Ishikawa (cell line): ENCODE measurements around the gene ZBTB16.

Experiments
- CEBPB ChIP-seq: IDR thresholded peaks from 2 replicates; pipeline ENCODE4 v1.6.1; 2012
- CREB1 ChIP-seq: IDR thresholded peaks from 2 replicates; pipeline ENCODE4 v1.6.1; 2012; ENCODE audit warnings: low read depth
- EGR1 ChIP-seq: IDR thresholded peaks from 2 replicates; pipeline ENCODE4 v1.6.1; 2012
- EP300 ChIP-seq: IDR thresholded peaks from 2 replicates; pipeline ENCODE4 v1.6.1; 2012; ENCODE audit warnings: borderline replicate concordance
- FOXM1 ChIP-seq: IDR thresholded peaks from 2 replicates; pipeline ENCODE4 v1.6.1; 2012; ENCODE audit warnings: low read depth, borderline replicate concordance
- NFIC ChIP-seq: IDR thresholded peaks from 2 replicates; pipeline ENCODE4 v1.6.1; 2012
- RAD21 ChIP-seq: IDR thresholded peaks from 2 replicates; pipeline ENCODE4 v1.6.1; 2012; ENCODE audit warnings: low read depth
- TAF1 ChIP-seq: IDR thresholded peaks from 2 replicates; pipeline ENCODE4 v1.6.1; 2012; ENCODE audit warnings: low read depth, mild to moderate bottlenecking
- TCF12 ChIP-seq: IDR thresholded peaks from 2 replicates; pipeline ENCODE4 v1.6.1; 2012; ENCODE audit warnings: low read depth
- TEAD4 ChIP-seq: IDR thresholded peaks from 2 replicates; pipeline ENCODE4 v1.6.1; 2012
- YY1 ChIP-seq: IDR thresholded peaks from 2 replicates; pipeline ENCODE4 v1.6.1; 2012; ENCODE audit warnings: low read depth
- ZBTB7A ChIP-seq: IDR thresholded peaks from 2 replicates; pipeline ENCODE4 v1.6.1; 2012; ENCODE audit warnings: low read depth
- TF ChIP-seq, protein P1 (sequence below): IDR thresholded peaks from 2 replicates; pipeline ENCODE4 v1.6.1; 2012
- TF ChIP-seq, protein P2 (sequence below): IDR thresholded peaks from 2 replicates; pipeline ENCODE4 v1.6.1; 2012
- TF ChIP-seq, protein P3 (sequence below): IDR thresholded peaks from 2 replicates; pipeline ENCODE4 v1.6.1; 2012; ENCODE audit warnings: low read depth, mild to moderate bottlenecking

ZBTB16 gene

DNA sequence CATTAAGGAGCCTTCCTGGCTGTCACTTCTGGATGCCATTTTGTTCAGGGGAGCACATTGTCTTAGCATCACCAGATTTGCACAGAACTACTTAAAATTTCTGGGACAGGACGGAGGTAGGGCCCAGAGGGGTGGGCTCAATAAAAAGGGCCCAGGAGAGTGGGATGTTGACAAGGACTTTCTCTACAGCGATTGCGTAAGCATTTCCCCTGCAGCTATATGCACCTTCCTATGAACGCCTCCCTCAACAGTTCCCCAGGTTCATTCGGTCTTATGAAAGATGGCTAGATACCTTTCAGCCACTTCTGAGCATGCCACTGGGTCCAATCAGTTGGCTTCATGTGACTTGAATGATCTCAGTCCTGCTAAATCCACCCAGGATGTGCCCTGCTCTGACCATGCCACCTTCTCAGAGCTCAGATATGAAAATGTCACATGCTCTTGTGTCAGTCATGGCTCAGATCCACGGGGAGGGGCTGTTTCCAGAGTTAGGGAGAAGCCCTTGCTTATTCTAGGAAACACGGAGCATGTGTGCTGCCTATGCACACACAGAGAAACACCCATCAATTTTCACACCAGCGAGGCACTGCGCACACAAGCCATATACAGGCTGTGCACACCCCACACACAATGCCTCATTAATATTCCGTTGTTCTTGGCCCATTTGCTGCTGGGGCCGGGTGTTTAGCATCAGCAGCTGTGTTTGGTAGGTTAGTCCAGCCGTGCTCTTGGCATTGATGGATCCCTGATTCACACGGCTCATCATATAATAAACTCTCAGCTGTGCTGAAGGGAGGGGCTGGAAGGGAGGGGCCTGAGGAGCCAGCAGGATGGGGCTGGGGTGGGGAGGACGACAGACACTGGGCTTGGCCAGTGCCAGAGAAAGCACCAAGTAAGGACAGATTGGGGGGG, 184.2 kb downstream of the ZBTB16 start:
- TF ChIP-seq, protein P1, sequence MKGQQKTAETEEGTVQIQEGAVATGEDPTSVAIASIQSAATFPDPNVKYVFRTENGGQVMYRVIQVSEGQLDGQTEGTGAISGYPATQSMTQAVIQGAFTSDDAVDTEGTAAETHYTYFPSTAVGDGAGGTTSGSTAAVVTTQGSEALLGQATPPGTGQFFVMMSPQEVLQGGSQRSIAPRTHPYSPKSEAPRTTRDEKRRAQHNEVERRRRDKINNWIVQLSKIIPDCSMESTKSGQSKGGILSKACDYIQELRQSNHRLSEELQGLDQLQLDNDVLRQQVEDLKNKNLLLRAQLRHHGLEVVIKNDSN, result no peak
- TF ChIP-seq EGR1, result no peak
- TF ChIP-seq TCF12, result no peak
- no peak for TF ChIP-seq TAF1
- no peak for TF ChIP-seq EP300
- no peak for TF ChIP-seq NFIC
- TF ChIP-seq, protein P2, sequence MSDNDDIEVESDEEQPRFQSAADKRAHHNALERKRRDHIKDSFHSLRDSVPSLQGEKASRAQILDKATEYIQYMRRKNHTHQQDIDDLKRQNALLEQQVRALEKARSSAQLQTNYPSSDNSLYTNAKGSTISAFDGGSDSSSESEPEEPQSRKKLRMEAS, result no peak
- TF ChIP-seq CREB1, result no peak
- TF ChIP-seq TEAD4, result no peak

DNA sequence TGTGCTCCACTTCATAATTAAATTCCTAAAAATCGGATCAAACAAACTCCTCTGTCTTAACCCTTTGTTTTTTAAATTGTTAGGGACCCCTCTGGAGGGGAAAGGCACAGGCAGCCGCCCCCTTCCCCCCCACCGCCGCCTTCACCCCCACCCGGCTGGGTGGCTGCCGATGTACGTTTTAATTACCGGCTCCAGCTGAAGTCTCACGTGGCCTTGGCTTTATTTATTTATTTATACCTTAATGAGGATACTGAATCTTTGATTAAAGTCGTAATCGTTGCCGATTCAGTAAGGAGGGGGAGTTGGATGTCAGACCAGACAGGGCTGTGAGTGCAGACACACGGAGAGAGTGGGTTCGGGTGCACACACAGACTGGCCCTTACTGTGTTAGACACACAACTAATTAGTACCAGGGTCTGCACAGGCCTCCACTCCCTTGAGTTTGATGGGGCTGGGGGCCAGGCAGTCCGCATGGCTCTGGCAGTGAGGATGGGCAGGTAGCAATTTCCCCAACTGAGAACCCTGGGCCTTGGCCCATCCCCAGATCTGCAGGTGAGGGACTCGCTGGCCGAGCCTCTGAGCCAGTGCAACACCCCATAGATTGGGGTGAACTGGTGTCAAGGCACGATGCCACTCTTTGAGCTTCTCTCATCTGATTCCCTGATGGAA, 185.3 kb downstream of the ZBTB16 start:
- TF ChIP-seq CEBPB (no peak), TEAD4 (no peak), EP300 (no peak), CREB1 (no peak), ZBTB7A (no peak), NFIC (no peak), TCF12 (no peak), TAF1 (no peak), RAD21 (no peak), YY1 (no peak), EGR1 (no peak), FOXM1 (no peak)
- TF ChIP-seq, protein P2, result no peak
- TF ChIP-seq, protein P1, result no peak
- TF ChIP-seq, protein P3, sequence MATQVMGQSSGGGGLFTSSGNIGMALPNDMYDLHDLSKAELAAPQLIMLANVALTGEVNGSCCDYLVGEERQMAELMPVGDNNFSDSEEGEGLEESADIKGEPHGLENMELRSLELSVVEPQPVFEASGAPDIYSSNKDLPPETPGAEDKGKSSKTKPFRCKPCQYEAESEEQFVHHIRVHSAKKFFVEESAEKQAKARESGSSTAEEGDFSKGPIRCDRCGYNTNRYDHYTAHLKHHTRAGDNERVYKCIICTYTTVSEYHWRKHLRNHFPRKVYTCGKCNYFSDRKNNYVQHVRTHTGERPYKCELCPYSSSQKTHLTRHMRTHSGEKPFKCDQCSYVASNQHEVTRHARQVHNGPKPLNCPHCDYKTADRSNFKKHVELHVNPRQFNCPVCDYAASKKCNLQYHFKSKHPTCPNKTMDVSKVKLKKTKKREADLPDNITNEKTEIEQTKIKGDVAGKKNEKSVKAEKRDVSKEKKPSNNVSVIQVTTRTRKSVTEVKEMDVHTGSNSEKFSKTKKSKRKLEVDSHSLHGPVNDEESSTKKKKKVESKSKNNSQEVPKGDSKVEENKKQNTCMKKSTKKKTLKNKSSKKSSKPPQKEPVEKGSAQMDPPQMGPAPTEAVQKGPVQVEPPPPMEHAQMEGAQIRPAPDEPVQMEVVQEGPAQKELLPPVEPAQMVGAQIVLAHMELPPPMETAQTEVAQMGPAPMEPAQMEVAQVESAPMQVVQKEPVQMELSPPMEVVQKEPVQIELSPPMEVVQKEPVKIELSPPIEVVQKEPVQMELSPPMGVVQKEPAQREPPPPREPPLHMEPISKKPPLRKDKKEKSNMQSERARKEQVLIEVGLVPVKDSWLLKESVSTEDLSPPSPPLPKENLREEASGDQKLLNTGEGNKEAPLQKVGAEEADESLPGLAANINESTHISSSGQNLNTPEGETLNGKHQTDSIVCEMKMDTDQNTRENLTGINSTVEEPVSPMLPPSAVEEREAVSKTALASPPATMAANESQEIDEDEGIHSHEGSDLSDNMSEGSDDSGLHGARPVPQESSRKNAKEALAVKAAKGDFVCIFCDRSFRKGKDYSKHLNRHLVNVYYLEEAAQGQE, result no peak

DNA sequence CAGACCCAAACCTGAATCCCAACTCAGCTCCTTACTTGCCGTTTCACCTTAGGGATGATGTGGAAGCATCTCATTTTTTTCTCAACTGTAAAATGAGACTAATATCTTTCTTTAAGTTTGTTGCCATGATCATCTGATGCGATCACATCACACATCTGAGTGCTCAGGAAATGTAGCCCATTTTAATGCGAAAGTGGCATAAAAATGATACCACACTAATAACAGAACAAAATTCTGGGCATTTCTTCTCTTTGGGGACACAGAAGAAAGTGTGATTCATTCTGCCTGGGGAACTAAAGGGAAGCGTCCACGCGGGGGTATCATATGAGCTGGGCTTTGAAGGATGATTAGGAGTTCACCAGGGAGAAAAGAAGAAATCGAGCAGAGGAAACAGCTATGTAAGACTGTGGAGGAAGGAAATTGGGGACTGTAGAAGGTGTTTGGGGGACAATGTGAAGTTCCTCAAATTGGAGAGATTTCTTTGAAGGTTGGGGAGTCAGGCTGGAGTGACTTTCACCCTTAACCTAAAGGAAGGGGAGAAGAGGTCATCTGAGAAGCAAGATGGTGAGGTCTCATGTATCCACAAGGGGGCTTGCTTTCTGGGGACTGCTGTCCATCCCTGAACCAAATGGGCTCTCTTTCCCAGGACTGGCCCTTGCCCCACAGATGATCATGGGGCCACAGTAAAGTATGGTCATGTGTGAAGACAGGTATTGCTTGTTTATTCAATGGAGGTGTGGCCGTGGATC, 187.0 kb downstream of the ZBTB16 start:
- TF ChIP-seq ZBTB7A, result no peak
- TF ChIP-seq CEBPB, result no peak

DNA sequence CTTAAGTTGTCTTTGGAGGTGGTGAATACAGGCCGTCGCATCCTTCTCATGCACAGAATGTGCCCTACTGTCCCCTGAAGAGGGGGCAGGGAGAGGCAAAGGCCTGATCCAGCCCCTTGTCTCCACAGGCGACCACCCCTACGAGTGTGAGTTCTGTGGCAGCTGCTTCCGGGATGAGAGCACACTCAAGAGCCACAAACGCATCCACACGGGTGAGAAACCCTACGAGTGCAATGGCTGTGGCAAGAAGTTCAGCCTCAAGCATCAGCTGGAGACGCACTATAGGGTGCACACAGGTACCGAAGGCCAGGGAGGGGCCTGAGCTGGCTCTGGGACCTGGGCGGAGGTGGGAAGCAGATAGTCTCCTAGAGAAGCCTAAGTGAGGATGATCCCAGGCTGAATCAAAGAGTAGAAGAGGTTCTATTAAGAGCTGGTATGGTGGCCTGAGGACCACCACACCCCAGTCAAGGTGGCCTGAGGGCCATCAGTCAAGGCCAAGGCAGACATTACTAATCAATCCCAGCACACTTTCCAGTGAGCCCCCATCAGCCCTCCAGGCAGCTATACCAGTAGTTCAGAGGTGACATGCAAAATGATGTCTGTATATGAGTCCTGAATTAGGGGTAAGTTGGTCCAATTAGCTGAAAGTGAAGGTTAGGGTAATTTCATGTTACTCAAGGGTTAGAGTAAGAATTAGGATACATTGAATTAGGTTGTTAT, 187.7 kb downstream of the ZBTB16 start:
- TF ChIP-seq YY1, result no peak
- TF ChIP-seq CEBPB, result no peak
- TF ChIP-seq ZBTB7A, result no peak
- no peak for TF ChIP-seq FOXM1

DNA sequence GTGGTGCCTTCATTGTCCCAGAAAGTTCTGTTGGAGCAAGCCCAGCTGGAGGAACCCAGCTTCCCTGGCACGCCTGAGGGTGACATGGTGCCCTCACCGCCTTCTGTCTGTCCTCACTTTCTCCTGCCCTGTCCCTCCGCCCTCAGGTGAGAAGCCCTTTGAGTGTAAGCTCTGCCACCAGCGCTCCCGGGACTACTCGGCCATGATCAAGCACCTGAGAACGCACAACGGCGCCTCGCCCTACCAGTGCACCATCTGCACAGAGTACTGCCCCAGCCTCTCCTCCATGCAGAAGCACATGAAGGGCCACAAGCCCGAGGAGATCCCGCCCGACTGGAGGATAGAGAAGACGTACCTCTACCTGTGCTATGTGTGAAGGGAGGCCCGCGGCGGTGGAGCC, 190.7 kb downstream of the ZBTB16 start:
- TF ChIP-seq RAD21, result no peak
- TF ChIP-seq FOXM1, result no peak
- TF ChIP-seq, protein P1, result no peak
- TF ChIP-seq TCF12, result no peak
- no peak for TF ChIP-seq NFIC
- TF ChIP-seq TAF1, result no peak
- no peak for TF ChIP-seq YY1
- TF ChIP-seq CEBPB, result no peak
- no peak for TF ChIP-seq CREB1
- no peak for TF ChIP-seq ZBTB7A

DNA sequence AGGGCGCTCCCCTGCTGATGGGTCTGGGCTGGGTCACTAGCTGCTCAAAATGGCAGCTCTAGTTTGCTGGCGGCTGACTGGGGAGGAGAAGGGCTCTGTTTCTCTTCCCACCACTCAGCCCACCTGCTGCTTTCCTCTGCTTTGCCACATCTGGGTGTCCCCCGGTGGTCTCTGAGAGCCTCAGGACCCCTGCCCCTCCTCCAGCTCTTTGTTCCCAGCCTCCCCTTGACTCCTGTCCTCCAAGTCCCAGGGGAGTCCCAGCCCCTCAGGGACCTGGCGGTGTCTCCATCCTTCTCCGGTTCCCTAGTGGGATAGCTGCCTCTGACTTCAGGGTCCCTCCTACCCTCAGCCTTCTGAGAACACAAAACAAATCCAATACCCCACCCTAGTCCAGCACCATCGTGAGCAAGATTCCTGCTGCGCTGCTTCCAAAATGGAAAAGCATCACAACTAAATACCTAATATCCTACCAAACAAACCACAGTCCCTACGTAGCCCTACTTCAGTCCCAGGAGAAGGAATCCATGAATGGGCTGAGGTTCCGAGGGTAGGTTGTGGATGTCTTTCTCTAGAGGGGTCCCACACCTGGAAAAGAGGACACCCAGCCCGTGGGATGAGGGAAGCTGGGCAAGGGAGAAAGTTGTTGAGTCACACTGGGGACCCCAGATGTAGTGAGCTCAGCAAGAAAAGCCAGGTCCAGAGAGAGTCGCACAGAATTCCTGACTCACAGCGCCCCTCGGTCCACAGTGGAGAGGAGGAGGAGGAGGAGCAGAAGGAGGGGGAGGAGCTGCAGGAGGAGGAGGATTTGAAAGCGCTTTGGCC, 191.7 kb downstream of the ZBTB16 start:
- no peak for TF ChIP-seq NFIC
- no peak for TF ChIP-seq YY1
- TF ChIP-seq TAF1, result no peak
